Measurements from ENCODE around the gene JMJD1C. TPM values are rescaled to one million over a fixed set of nuclear protein-coding genes. Genes with fewer than 3 reads are reported as not detected.

JMJD1C gene
- total RNA-seq, 4 donors from 2014 or later = 92.0 to 153 (median 124) TPM

DNA sequence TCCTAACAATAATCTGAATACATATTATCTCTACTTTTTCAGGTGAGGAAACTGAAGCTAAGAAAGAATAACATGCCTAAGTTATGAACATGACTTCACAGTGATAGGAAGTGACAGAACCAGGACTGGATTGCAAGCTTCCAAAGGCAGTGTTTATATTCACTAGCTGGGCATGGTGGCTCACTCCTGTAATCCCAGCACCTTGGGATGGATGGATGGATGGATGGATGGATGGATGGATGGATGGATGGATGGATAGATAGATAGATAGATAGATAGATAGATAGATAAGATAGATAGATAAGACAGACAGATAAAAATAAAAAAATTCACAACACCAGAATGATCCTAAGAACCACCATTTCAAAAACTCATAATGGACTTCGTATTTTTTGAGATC, 18.2 kb upstream of the JMJD1C start:
- Histone ChIP-seq H3K27me3 (no peaks in the 10 kb centered on the region), H3K27ac (no peak overlapping the region), H3K36me3 (no peaks in the 10 kb centered on the region), H3K9me3 (no peaks in the 10 kb centered on the region), H3K4me1 (no peaks in the 10 kb centered on the region), H3K4me3 (no peak overlapping the region)
- DNase-seq = no peak
- TF ChIP-seq POLR2A (IDR thresholded peaks at IDR 0.05) = no peak

- H3K4me1 ChIP-seq = no peaks in the 10 kb centered on the region
- DNase-seq = no peak
- H3K9me3 ChIP-seq = no peaks in the 10 kb centered on the region
- H3K27me3 ChIP-seq = no peaks in the 10 kb centered on the region
- no peak for TF ChIP-seq CTCF (IDR thresholded peaks at IDR 0.05)
- TF ChIP-seq POLR2A (IDR thresholded peaks at IDR 0.05) = no peak
- no peak overlapping the region for H3K4me3 ChIP-seq
- H3K36me3 ChIP-seq = no peaks in the 10 kb centered on the region
- H3K27ac ChIP-seq = no peak overlapping the region
Measured at GRCh38 chr10:63481815-63482421, 16.1 kb upstream of the JMJD1C start.

DNA sequence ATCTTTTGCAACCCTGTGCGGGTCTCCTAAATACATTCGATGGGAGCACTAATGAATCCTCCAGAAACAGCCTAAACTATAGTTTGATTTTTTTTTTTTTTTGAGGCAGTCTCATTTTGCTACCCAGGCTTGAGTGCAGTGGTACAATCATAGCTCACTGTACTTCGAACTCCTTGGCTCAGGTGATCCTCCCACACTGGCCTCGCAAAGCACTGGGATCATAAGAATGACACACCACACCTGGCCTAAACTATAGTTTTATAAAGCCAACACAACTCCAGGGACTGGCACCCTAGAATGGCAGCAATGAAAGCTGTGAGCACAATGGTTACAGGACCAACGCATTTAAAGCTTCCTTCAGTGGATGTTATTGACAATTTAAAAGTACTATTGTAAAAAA, 14.5 kb upstream of the JMJD1C start:
- no peak for TF ChIP-seq POLR2A (IDR thresholded peaks at IDR 0.05)
- TF ChIP-seq CTCF (IDR thresholded peaks at IDR 0.05) = no peak
- Histone ChIP-seq H3K4me1 (no peaks in the 10 kb centered on the region), H3K27ac (no peak overlapping the region), H3K27me3 (no peaks in the 10 kb centered on the region), H3K36me3 (no peaks in the 10 kb centered on the region), H3K4me3 (no peak overlapping the region), H3K9me3 (no peaks in the 10 kb centered on the region)
- peak in 1 of 3 donors; percentile 74 for DNase-seq

DNA sequence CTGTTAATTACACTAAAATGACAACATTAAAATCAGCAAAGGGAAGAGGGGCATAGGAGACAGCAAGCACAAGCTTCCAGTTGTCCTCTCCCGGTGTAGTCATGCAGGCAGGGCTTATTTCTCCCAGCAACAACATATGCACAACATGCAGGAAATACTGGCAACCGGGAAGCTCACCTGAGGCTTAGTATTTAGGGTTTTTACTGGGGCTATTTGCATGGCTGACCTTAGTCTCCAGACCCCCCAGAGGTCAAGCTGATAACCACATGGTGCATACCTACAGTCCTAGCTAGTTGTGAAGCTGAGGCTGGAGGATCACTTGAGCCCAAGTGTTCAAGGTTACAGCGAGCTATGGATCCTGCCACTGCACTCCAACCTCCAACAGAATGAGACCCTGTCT, 12.8 kb upstream of the JMJD1C start:
- Histone ChIP-seq H3K4me1 (no peaks in the 10 kb centered on the region), H3K27me3 (no peaks in the 10 kb centered on the region), H3K9me3 (no peaks in the 10 kb centered on the region), H3K27ac (no peak overlapping the region), H3K36me3 (no peaks in the 10 kb centered on the region), H3K4me3 (no peak overlapping the region)
- no peak for DNase-seq
- TF ChIP-seq POLR2A (IDR thresholded peaks at IDR 0.05) (no peak), CTCF (IDR thresholded peaks at IDR 0.05) (no peak)

DNA sequence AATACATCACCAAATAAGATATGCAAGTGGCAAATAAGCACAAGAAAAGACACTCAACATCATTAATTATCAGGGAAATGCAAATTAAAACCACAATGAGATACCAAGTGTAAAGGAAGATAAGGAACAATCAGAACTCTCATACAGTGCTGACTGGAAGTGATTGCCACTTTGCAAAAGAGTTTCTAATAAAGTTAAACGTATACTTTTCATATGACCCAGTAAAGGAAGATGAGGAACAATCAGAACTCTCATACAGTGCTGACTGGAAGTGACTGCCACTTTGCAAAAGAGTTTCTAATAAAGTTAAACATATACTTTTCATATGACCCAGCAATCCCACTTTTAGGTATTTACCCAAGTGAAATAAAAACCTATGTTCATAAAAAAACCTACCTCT, 12.2 kb upstream of the JMJD1C start:
- Histone ChIP-seq H3K9me3 (no peaks in the 10 kb centered on the region), H3K36me3 (no peaks in the 10 kb centered on the region), H3K27me3 (no peaks in the 10 kb centered on the region), H3K4me3 (no peak overlapping the region), H3K4me1 (no peaks in the 10 kb centered on the region), H3K27ac (no peak overlapping the region)
- no peak for TF ChIP-seq CTCF (IDR thresholded peaks at IDR 0.05)
- TF ChIP-seq POLR2A (IDR thresholded peaks at IDR 0.05) = no peak
- DNase-seq = no peak

DNA sequence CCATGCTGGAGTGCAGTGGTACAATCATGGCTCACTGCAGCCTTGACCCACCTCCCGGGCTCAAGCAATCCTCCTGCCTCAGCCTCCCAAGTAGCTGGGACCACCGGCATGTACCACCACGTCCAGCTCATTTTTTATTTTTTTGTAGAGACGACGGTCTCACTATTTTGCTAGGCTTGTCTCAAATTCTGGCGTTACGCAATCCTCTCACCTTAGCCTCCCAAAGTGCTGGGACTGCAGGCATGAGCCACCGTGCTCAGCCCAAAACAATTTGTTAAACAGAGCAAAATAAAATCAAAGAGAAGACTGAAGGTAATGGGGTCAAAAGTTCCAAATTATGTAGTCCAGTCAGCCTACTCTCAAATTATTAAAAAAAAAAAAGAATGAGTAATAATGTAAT, 8.7 kb upstream of the JMJD1C start:
- Histone ChIP-seq H3K4me1 (no peaks in the 10 kb centered on the region), H3K4me3 (no peak overlapping the region), H3K27ac (no peak overlapping the region), H3K27me3 (no peaks in the 10 kb centered on the region), H3K9me3 (no peaks in the 10 kb centered on the region), H3K36me3 (no peaks in the 10 kb centered on the region)
- DNase-seq = no peak
- TF ChIP-seq POLR2A (IDR thresholded peaks at IDR 0.05) (no peak), CTCF (IDR thresholded peaks at IDR 0.05) (no peak)
